ENCODE results near the gene NKD1. TPM values are rescaled to one million over a fixed set of nuclear protein-coding genes. Genes with fewer than 3 reads are reported as not detected.

The NKD1 gene
- total RNA-seq, 1 donor, result not detected

DNA sequence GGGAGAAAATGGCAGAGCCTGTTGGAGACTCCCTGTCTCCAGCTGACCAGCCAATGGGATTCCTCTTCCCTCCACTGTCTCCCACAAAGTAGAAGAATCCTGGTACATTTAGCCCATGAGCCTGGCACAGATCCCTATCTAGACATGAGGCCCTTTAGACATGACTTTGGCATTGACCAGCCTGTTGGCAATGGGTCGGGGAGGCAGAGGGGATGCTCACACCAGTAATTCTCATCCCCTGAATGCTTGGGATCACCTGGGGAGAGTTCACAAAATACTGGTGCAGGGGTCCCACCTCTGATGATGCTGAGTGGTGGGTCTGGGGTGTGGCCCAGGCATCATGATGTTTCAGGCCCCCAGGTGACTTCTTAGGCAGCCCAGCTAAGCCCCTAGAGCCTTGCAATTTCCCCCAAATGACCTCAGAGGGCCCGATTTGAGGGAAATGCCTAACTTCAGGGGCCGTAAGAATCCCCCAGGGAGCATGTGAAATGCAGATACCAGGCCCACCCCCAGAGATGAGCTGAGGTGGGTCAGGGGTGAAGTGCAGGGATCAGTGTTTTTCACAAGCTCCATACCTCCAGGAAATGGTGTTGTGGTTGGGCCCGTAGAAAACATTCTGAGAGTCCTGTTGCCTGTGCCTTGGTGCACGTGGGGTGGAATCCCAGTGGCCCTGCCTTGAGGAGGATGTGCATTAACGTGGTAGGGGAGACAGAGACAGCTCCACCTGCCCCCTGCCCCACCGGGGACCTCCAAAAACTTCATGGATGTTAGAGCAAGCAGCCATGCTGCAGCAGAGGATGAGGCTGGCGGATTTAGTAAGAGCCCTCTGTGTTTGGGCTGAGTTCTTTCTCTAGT, 90.8 kb downstream of the NKD1 start:
- no peak for TF ChIP-seq CTCF (IDR thresholded peaks at IDR 0.05; ENCODE audit: insufficient read depth, low read depth, low read length)
- no peak overlapping the region for H3K4me3 ChIP-seq (ENCODE audit: low read depth, low read length)
- DNase-seq (ENCODE audit: low read depth), result no peak

DNA sequence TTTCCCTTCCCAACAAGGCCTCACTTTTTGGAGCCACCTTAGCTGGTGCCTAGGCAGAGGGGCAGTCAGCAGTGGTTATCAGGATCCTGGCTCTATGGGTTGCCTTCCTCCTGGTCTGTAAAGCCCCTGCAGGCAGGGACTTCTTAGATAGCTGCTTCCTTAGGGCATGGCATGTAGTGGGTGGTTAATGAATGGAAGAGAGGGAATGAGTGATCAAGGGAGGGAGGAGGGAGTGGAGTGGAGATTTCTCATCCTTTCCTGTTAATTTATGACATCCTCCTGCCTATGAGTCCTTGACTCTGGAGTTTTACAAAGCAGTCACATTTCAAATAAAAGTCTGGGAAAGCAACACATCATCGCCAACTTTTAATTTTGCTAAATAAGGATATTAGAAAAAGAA, 92.2 kb downstream of the NKD1 start:
- H3K4me3 ChIP-seq (ENCODE audit: low read depth, low read length), result no peak overlapping the region
- no peak for TF ChIP-seq CTCF (IDR thresholded peaks at IDR 0.05; ENCODE audit: insufficient read depth, low read depth, low read length)
- no peak for DNase-seq (ENCODE audit: low read depth)

DNA sequence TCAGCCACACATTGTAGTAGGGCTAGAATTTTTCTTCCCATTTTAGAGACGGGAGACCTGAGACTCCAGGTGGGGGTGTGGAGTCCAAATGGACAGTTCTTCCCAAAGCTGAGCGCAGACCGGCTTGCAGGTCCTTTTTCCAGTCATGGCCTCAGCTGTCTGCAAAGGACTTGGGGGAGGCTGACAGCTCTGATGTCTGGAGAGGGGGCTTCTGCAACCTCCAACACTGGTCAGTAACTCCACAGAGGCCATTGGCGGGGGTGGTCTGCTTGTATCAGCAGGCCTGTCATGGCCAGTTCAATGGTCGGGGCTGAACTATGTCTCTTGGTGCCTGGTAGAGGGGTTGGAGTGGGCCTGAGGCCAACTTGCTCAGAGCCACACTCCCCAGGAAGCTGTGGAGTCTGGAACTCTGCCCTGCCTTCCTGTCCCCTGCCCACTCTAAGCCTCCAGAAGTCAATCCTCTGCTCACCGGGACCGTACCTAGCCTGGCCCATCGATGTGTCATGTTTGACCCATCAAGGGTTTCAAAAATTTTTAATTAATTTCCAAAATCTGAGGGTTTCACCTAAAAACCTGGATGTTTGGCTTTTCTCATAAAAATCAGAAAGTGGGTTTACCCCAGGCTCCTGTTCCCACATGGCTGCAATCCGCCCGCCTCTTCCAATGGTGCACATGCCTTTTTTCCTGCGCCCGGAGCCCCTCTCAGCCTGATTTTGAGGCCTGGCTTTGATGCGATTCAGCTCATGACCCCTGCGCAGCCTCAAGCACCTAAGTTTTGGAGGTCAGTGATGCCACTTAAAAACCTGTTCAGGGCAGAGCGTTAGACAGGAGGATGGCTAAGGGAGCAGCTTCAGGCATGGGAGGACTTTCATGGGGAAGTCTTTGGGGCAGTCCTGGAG, 93.0 kb downstream of the NKD1 start:
- H3K4me3 ChIP-seq (ENCODE audit: low read depth, low read length), result no peak overlapping the region
- no peak for TF ChIP-seq CTCF (IDR thresholded peaks at IDR 0.05; ENCODE audit: insufficient read depth, low read depth, low read length)
- no peak for DNase-seq (ENCODE audit: low read depth)

DNA sequence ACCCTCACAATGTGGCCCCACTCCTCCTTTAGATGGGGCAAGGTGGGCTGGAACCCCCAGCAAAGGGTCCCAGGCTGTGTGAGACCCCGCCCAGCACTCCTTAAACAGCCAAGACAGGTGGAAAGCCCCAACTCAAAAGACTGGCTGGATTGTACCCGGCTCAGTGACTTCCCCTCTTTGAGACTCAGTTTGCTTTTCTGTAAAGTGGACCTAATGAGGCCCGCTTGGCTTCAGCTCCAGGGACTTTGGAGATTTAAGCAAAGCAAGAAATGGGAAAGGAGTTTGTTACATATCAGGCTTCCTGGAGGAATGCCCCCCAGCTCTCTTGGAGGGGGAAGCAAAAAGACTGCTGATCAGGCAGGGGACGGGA, 93.6 kb downstream of the NKD1 start:
- DNase-seq (ENCODE audit: low read depth), result no peak
- no peak overlapping the region for H3K4me3 ChIP-seq (ENCODE audit: low read depth, low read length)
- TF ChIP-seq CTCF (IDR thresholded peaks at IDR 0.05; ENCODE audit: insufficient read depth, low read depth, low read length), result no peak

GRCh38 chr16:50642349-50642748, 94.2 kb downstream of the NKD1 start:
- DNase-seq (ENCODE audit: low read depth), result no peak
- no peak for TF ChIP-seq CTCF (IDR thresholded peaks at IDR 0.05; ENCODE audit: insufficient read depth, low read depth, low read length)
- no peak overlapping the region for H3K4me3 ChIP-seq (ENCODE audit: low read depth, low read length)

DNA sequence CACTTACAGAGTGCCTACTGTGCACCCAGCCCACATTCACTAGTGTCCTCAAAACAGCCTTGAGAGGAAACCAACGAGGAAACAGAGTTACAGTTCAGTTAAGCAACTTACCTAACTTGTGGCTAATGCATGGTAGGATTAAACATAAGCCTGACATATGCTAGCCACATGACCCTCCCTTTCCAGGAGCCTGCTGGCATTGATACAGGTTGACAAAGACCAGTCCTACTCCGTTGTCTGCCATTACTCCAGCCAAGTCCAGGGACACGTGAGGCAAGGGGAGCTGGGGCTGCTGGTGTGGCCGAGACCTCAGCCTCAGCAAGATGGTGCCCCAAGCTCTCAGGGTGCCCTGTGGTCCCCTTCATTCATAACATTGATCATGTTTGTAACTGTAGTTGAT, 95.0 kb downstream of the NKD1 start:
- no peak overlapping the region for H3K4me3 ChIP-seq (ENCODE audit: low read depth, low read length)
- no peak for DNase-seq (ENCODE audit: low read depth)
- TF ChIP-seq CTCF (IDR thresholded peaks at IDR 0.05; ENCODE audit: insufficient read depth, low read depth, low read length), result no peak

Data from fibroblast of villous mesenchyme (primary cell).